ENCODE results near the gene CYP27A1. TPM values are rescaled to one million over a fixed set of nuclear protein-coding genes. Genes with fewer than 3 reads are reported as not detected.
"Not testable (repeated sequence)": the region's sequence is repeated elsewhere in the genome, so short reads cannot be mapped to it uniquely, and the experiment has no call there.

Gene CYP27A1
- total and polyA plus RNA-seq, 3 donors from 2014 or later, result 30.2 to 62.8 (median 37.2) TPM

DNA sequence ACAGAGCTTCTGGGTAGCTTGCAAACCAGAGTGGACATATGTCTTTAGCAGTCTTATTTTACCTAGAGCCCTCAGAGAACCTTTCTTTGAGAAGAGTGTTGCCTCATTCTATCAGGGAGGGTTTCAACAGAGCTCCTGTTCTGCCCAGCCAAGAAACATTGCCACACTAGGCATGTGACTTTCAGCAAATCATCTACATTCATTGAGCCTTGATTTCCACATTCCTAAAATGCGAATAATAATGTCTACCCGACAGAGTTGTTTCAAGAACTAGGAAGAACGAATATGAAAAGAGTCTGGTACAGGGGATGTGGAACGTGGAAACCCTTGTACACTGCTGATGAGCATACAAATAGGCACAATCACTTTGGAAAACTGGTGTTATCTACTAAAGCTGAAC lies 57.5 kb downstream of the CYP27A1 start:
- H3K4me3 ChIP-seq, result no peak overlapping the region
- DNase-seq, result no peak
- intact Hi-C loops (cut with DNase I; ENCODE audit: low total_unique reads), result no loop called here
- 83% methylated on average over 4 of the region's 4 CpGs for WGBS, 2 donors
- no peak overlapping the region for H3K27ac ChIP-seq
- no peaks in the 10 kb centered on the region for H3K4me1 ChIP-seq
- no peaks in the 10 kb centered on the region for H3K27me3 ChIP-seq
- TF ChIP-seq, protein P1, sequence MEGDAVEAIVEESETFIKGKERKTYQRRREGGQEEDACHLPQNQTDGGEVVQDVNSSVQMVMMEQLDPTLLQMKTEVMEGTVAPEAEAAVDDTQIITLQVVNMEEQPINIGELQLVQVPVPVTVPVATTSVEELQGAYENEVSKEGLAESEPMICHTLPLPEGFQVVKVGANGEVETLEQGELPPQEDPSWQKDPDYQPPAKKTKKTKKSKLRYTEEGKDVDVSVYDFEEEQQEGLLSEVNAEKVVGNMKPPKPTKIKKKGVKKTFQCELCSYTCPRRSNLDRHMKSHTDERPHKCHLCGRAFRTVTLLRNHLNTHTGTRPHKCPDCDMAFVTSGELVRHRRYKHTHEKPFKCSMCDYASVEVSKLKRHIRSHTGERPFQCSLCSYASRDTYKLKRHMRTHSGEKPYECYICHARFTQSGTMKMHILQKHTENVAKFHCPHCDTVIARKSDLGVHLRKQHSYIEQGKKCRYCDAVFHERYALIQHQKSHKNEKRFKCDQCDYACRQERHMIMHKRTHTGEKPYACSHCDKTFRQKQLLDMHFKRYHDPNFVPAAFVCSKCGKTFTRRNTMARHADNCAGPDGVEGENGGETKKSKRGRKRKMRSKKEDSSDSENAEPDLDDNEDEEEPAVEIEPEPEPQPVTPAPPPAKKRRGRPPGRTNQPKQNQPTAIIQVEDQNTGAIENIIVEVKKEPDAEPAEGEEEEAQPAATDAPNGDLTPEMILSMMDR (IDR thresholded peaks at IDR 0.05), result no peak
- H3K36me3 ChIP-seq (ENCODE audit: low read depth, missing control alignments), result no peaks in the 10 kb centered on the region
- no peaks in the 10 kb centered on the region for H3K9me3 ChIP-seq

DNA sequence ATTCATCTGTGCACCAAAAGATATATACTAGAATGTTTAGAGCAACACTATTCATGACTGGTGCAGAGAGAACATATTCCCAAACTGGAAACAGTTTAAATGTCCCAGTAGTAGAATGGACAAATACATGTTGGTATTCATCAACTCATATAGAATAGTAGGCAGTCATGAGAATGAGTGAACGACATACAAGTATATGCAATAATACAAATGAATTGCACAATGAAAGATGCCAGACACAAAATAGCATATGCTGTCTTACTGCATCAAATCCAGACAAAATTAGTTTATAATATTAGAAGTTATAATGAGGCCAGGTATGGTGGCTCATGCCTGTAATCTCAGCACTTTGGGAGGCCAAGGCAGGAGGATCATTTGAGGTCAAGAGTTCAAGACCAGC lies 57.9 kb downstream of the CYP27A1 start:
- 89 to 93% methylated on average over 1 of the region's 1 CpG for WGBS, 2 donors
- no peak overlapping the region for H3K27ac ChIP-seq
- no peak for DNase-seq
- no peak for TF ChIP-seq POLR2A (IDR thresholded peaks at IDR 0.05)
- TF ChIP-seq, protein P1 (IDR thresholded peaks at IDR 0.05), result no peak
- H3K36me3 ChIP-seq (ENCODE audit: low read depth, missing control alignments), result no peaks in the 10 kb centered on the region
- H3K4me3 ChIP-seq, result no peak overlapping the region
- no peaks in the 10 kb centered on the region for H3K9me3 ChIP-seq
- no peaks in the 10 kb centered on the region for H3K27me3 ChIP-seq
- intact Hi-C loops (cut with DNase I; ENCODE audit: low total_unique reads), result no loop called here
- H3K4me1 ChIP-seq, result no peaks in the 10 kb centered on the region

DNA sequence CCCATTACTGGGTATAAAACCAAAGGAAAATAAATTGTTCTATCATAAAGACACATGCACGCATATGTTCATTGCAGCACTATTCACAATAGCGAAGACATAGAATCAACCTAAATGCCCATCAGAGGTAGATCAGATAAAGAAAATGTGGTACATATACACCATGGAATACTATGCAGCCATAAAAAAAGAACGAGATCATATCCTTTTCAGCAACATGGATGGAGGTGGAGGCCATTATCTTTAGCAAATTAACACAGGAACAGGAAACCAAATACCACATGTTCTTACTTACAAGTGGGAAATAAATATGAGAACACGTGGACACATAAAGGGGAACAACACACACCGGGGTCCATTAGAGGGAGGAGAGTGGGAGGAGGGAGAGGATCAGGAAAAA lies 62.4 kb downstream of the CYP27A1 start:
- H3K4me1 ChIP-seq; H3K36me3 ChIP-seq (ENCODE audit: low read depth, missing control alignments); H3K4me3 ChIP-seq; DNase-seq; intact Hi-C loops (cut with DNase I; ENCODE audit: low total_unique reads); H3K27me3 ChIP-seq; H3K9me3 ChIP-seq; H3K27ac ChIP-seq: not testable (repeated sequence)
- 75 to 78% methylated on average over 5 of the region's 5 CpGs for WGBS, 2 donors

DNA sequence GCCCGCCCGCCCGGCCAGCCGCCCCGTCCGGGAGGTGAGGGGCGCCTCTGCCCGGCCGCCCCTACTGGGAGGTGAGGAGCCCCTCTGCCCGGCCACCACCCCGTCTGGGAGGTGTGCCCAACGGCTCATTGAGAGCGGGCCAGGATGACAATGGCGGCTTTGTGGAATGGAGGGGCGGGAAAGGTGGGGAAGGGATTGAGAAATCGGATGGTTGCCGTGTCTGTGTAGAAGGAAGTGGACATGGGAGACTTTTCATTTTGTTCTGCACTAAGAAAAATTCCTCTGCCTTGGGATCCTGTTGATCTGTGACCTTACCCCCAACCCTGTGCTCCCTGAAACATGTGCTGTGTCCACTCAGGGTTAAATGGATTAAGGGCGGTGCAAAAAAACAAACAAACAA lies 65.0 kb downstream of the CYP27A1 start:
- H3K36me3 ChIP-seq (ENCODE audit: low read depth, missing control alignments); H3K4me1 ChIP-seq; intact Hi-C loops (cut with DNase I; ENCODE audit: low total_unique reads); H3K27ac ChIP-seq; H3K27me3 ChIP-seq; H3K9me3 ChIP-seq; H3K4me3 ChIP-seq: not testable (repeated sequence)
- 22 to 67% methylated on average over 5 to 15 of the region's 18 CpGs for WGBS, 2 donors
- DNase-seq, result peak; percentile 10

DNA sequence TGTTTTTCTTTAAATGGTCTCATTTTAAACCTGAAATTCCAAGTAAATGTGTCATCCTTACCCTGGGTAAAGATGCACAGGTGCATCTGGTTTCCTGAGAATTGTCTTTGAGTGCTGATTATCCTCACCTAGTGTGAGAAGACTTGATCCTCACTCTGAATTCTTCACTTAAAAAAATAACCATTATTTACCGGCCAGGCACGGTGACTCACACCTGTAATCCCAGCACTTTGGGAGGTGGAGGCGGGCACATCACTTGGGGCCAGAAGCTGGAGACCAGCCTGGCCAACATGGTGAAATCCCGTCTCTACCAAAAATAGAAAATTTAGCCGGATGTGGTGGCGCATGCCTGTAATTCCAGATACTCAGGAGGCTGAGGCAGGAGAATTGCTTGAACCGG lies 67.8 kb downstream of the CYP27A1 start:
- no peaks in the 10 kb centered on the region for H3K9me3 ChIP-seq
- TF ChIP-seq, protein P1 (IDR thresholded peaks at IDR 0.05), result no peak
- TF ChIP-seq POLR2A (IDR thresholded peaks at IDR 0.05), result no peak
- WGBS, 2 donors, result 87% methylated on average over 7 of the region's 7 CpGs
- H3K27me3 ChIP-seq, result no peaks in the 10 kb centered on the region
- H3K4me1 ChIP-seq, result no peaks in the 10 kb centered on the region
- intact Hi-C loops (cut with DNase I; ENCODE audit: low total_unique reads), result no loop called here
- H3K4me3 ChIP-seq, result no peak overlapping the region
- DNase-seq, result no peak
- no peak overlapping the region for H3K27ac ChIP-seq
- H3K36me3 ChIP-seq (ENCODE audit: low read depth, missing control alignments), result no peaks in the 10 kb centered on the region

DNA sequence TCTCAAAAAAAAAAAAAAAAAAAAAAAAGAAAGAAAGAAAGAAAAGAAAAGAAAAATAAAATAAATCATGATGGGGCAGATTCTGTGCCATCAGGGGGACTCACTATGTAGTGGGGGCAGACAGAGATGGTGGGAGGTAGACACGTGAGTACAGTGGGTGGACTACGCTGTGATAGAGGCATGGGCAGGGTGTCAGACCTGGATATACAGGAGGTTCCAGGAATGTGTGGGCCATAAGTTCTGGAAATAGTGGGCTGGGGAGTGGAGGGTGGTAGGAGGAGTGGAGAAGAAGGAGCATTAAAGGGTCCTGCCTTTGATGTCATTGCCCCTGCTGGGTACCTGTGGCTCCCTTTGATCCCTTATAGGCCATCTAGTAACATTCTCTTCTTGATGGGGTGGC lies 68.8 kb downstream of the CYP27A1 start:
- TF ChIP-seq POLR2A (IDR thresholded peaks at IDR 0.05), result no peak
- TF ChIP-seq, protein P1 (IDR thresholded peaks at IDR 0.05), result no peak
- Histone ChIP-seq H3K27ac (no peak overlapping the region), H3K4me1 (no peaks in the 10 kb centered on the region), H3K4me3 (no peak overlapping the region), H3K36me3 (ENCODE audit: low read depth, missing control alignments) (no peaks in the 10 kb centered on the region), H3K9me3 (no peaks in the 10 kb centered on the region), H3K27me3 (no peaks in the 10 kb centered on the region)
- intact Hi-C loops (cut with DNase I; ENCODE audit: low total_unique reads), result no loop called here
- 78 to 82% methylated on average over 2 of the region's 2 CpGs for WGBS, 2 donors
- peak; percentile 9 for DNase-seq
